Activated CD4-positive, alpha-beta T cell treated with anti-CD3 and anti-CD28 coated beads, Interleukin-2, amount 10 ng/mL, durations not matched to agents 7 days and 5 days (primary cell): ENCODE results near the gene ATP9B. TPM values are rescaled to one million over a fixed set of nuclear protein-coding genes. Genes with fewer than 3 reads are reported as not detected.

ENCODE experiments used
- CTCF ChIA-PET: fragments of 350-600 bp; sonication (Branson Sonifier 250); formaldehyde crosslinking; loops from one replicate; lab custom pipeline; 2021; ENCODE audit warnings: antibody characterized with exemption; lab: Charles Lee
- POLR2A ChIA-PET: fragments of 350-600 bp; sonication (Branson Sonifier 250); formaldehyde crosslinking; loops from one replicate; lab custom pipeline; 2021; ENCODE audit warnings: antibody characterized with exemption; lab: Charles Lee
- DNase-seq: peaks from one replicate; pipeline ENCODE4 v3.0.0-alpha.2; 2020
- H3K27ac Mint-ChIP-seq: one replicate; pipeline ENCODE4 v1.8.0; 2021; ENCODE audit warnings: mild to moderate bottlenecking, moderate library complexity, mixed read lengths
- H3K27me3 Mint-ChIP-seq: one replicate; pipeline ENCODE4 v1.8.0; 2021; ENCODE audit warnings: mixed read lengths
- H3K36me3 Mint-ChIP-seq: one replicate; pipeline ENCODE4 v1.8.0; 2021; ENCODE audit warnings: low read depth, mixed read lengths
- H3K4me1 Mint-ChIP-seq: one replicate; pipeline ENCODE4 v1.8.0; 2021; ENCODE audit warnings: mixed read lengths
- H3K4me3 Mint-ChIP-seq: one replicate; pipeline ENCODE4 v1.8.0; 2021; ENCODE audit warnings: mild to moderate bottlenecking, moderate library complexity, mixed read lengths
- H3K9me3 Mint-ChIP-seq: one replicate; pipeline ENCODE4 v1.8.0; 2021; ENCODE audit warnings: mixed read lengths
- total RNA-seq, 2 experiments: library from RNA; stranded (reverse); gene quantifications; one replicate each; pipeline ENCODE4 v1.2.3, GENCODE V29; 2021

Gene ATP9B
- total RNA-seq, 2 experiments from 2014 or later = 29.8 to 30.5 TPM

DNA sequence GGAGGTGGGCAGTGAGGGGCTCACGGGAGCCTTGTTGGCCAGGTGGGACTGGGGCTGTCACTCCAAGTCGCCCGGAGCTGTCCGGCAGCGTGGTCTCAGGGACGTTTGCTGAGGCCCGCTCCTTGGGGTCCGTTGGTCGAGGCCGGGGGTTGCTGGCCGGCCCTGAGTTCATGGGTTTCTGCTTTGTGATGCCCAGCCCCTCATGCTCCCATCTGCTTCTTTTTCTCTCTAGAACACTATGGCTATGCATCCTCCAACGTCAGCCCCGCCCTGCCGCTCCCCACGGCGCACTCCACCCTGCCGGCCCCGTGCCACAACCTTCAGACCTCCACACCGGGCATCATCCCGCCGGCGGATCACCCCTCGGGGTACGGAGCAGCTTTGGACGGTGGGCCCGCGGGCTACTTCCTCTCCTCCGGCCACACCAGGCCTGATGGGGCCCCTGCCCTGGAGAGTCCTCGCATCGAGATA lies 341.0 kb downstream of the ATP9B start:
- Mint-ChIP-seq H3K4me3 (no peak overlapping the region), H3K36me3 (peaks cover 44% of the 10 kb centered on the region), H3K4me1 (peaks cover 16% of the 10 kb centered on the region), H3K27me3 (no peaks in the 10 kb centered on the region), H3K27ac (no peak overlapping the region), H3K9me3 (no peaks in the 10 kb centered on the region)
- ChIA-PET CTCF (no interaction called here), POLR2A (no interaction called here)
- no peak for DNase-seq

DNA sequence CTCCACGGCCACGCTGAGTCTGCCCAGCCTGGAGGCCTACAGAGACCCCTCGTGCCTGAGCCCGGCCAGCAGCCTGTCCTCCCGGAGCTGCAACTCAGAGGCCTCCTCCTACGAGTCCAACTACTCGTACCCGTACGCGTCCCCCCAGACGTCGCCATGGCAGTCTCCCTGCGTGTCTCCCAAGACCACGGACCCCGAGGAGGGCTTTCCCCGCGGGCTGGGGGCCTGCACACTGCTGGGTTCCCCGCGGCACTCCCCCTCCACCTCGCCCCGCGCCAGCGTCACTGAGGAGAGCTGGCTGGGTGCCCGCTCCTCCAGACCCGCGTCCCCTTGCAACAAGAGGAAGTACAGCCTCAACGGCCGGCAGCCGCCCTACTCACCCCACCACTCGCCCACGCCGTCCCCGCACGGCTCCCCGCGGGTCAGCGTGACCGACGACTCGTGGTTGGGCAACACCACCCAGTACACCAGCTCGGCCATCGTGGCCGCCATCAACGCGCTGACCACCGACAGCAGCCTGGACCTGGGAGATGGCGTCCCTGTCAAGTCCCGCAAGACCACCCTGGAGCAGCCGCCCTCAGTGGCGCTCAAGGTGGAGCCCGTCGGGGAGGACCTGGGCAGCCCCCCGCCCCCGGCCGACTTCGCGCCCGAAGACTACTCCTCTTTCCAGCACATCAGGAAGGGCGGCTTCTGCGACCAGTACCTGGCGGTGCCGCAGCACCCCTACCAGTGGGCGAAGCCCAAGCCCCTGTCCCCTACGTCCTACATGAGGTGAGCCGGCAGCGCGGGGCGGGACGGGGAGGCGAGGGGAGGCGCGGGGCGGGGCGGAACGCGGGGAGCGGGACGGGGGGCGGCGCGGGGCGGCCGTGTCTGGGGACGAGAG lies 341.8 kb downstream of the ATP9B start:
- DNase-seq = no peak
- peaks cover 41% of the 10 kb centered on the region for H3K36me3 Mint-ChIP-seq
- H3K9me3 Mint-ChIP-seq = no peaks in the 10 kb centered on the region
- H3K27ac Mint-ChIP-seq = no peak overlapping the region
- no peaks in the 10 kb centered on the region for H3K27me3 Mint-ChIP-seq
- ChIA-PET CTCF (no interaction called here), POLR2A (no interaction called here)
- peaks cover 10% of the 10 kb centered on the region for H3K4me1 Mint-ChIP-seq
- no peak overlapping the region for H3K4me3 Mint-ChIP-seq

DNA sequence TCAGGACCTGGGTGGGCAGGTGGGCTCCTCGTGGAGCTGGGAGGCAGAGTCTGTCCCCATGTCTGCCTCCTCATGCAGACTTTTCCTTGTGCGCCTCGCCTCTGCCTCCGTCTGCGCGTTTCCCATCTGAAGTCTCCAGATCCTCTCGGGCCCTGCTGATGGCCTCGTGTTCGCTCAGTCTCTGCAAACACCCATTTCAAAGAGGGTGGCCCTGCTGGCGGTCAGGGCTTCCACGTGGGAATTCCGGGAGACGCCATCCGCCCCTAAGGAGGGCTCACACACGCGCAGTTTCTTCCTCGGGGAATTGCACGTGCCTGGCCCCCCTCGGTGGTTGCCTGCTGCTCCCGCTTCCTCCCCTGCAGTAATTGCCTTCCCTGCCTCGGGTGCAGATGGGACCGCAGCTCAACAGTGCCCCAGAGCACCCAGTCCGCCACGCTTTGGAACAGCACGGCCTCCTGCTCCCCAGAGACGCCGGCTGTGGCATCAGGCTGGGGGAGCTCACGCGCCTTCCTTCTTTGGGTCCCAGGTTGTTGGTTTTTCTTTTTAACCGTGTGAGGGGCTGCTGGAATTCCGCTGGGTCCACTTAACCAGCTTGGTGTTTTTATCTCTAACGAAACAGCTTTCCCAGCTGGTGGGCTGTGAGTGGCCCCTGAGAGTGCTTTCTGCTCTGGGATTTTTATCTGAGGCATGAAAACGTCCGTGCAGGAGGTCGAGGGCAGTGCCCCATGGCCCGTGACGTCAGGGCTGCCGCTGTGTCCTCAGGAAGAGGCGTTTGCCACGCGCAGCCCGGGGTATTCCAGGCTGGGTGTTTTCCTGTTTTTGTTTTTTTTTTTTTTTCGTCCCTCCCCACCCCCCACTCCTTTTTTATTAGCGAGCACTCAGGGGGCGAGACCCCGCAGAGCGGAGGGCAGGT lies 342.7 kb downstream of the ATP9B start:
- Mint-ChIP-seq H3K36me3 (peaks cover 34% of the 10 kb centered on the region), H3K4me3 (no peak overlapping the region), H3K27ac (no peak overlapping the region), H3K9me3 (no peaks in the 10 kb centered on the region), H3K27me3 (no peaks in the 10 kb centered on the region), H3K4me1 (peaks cover 5% of the 10 kb centered on the region)
- CTCF ChIA-PET = no interaction called here
- POLR2A ChIA-PET = no interaction called here
- no peak for DNase-seq

DNA sequence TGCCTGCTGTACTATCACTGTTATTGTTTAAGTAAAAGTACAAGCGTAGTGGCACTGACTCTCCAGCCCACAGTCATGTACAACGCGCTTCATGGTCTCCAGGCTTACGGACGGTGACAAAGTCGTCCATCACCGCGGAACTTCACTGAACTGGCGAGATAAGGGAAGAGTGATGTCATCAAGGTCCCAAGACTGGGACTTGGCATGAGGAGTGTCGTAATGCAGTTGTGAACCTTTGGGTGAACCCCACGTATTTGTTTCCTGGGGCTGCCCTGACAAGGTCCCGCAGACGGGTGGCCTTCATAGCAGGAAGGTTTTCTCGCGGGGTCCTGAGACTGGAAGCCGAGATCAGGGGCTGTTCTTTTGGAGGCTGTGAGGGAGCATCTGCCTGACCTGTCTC lies 343.8 kb downstream of the ATP9B start:
- POLR2A ChIA-PET = no interaction called here
- Mint-ChIP-seq H3K36me3 (peaks cover 32% of the 10 kb centered on the region), H3K9me3 (no peaks in the 10 kb centered on the region), H3K27ac (no peak overlapping the region), H3K27me3 (no peaks in the 10 kb centered on the region), H3K4me1 (peaks cover 2% of the 10 kb centered on the region), H3K4me3 (no peak overlapping the region)
- CTCF ChIA-PET = no interaction called here
- DNase-seq = no peak

DNA sequence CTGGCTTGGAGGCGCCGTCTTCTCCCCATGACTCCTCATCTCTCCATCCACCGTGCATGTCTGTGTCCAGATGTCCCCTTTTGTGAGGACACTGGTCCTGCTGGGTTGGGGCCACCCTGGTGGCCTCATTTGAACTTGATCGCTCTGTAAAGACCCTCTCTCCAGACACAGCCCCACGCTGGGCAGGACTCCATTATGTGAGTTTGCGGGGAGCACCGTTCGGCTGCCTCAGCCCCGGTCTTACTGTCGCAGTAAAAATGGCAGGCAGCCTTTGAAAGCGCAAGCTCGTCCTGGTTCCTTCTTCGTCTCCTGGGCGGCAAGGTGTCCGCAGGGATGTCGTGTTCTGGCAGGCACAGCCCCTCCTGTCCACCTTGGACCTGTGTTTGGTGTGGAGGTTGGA lies 344.2 kb downstream of the ATP9B start:
- ChIA-PET CTCF (interaction anchor here (1.1 kb wide), 1 partner anchor 9 kb away, joined by 3 read pairs; no protein-coding TSS in a partner anchor), POLR2A (no interaction called here)
- no peaks in the 10 kb centered on the region for H3K27me3 Mint-ChIP-seq
- no peaks in the 10 kb centered on the region for H3K9me3 Mint-ChIP-seq
- no peak overlapping the region for H3K4me3 Mint-ChIP-seq
- no peak overlapping the region for H3K27ac Mint-ChIP-seq
- DNase-seq = no peak
- H3K4me1 Mint-ChIP-seq = peaks cover 2% of the 10 kb centered on the region
- H3K36me3 Mint-ChIP-seq = peaks cover 32% of the 10 kb centered on the region

DNA sequence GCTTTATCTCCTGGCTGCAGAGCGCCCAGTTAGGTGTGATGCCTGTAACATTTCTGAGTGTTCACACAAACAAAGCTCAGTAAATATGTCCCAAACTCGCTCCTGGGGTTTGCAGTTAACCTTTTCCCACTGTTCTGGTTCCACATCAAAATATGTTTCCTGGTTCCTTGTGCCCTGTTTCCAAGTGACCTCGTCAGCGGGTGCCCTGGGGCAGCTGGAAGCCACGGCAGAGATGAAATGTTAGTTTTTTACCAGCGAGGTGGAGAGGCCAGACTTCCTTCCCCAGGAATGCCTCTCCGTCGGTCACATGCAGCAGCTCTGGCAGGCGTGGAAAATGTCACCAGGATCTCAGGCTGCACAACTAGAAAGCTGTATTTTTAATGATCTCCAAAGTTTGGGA lies 344.7 kb downstream of the ATP9B start:
- POLR2A ChIA-PET = no interaction called here
- H3K9me3 Mint-ChIP-seq = no peaks in the 10 kb centered on the region
- no peak for DNase-seq
- peaks cover 32% of the 10 kb centered on the region for H3K36me3 Mint-ChIP-seq
- no peak overlapping the region for H3K27ac Mint-ChIP-seq
- peaks cover 2% of the 10 kb centered on the region for H3K4me1 Mint-ChIP-seq
- H3K4me3 Mint-ChIP-seq = no peak overlapping the region
- H3K27me3 Mint-ChIP-seq = no peaks in the 10 kb centered on the region
- CTCF ChIA-PET = interaction anchor here (0.9 to 1.1 kb wide), 2 partner anchors 9 to 12 kb away, joined by 3 read pairs; no protein-coding TSS in a partner anchor

DNA sequence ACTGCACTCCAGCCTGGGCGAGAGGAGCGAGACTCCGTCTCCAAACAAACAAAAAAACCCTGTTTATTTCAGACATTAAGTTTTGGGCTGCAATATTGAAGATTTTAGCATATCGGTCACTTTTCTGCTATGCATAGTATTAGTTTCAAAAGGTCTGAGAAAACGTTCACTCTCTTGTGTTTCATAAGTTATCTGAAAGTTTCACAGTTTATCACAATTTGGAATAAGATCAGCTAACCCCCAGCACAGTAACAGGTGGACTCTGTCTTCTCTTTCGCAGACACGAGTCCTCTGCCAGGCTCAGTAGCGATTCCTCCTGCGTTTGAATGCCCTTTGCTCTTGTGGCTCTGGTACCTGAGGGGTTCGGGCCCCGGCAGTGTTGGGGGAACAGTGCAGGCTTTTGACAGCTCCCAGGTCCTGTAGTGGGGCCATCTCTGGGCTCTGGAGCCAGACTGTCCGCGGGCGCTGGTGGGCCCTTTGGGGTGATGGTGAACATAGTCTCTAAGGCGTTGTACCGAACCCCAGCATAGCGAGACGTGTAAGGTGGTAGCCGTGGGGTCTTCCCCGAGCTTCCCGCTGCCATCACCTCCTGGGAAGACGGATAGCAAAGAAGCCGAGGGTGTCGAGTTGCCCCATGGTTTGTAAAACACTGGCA lies 347.0 kb downstream of the ATP9B start:
- Mint-ChIP-seq H3K9me3 (no peaks in the 10 kb centered on the region), H3K27me3 (no peaks in the 10 kb centered on the region), H3K4me3 (no peak overlapping the region), H3K36me3 (peaks cover 27% of the 10 kb centered on the region), H3K4me1 (peaks cover 2% of the 10 kb centered on the region), H3K27ac (no peak overlapping the region)
- POLR2A ChIA-PET = no interaction called here
- DNase-seq = no peak
- CTCF ChIA-PET = no interaction called here

DNA sequence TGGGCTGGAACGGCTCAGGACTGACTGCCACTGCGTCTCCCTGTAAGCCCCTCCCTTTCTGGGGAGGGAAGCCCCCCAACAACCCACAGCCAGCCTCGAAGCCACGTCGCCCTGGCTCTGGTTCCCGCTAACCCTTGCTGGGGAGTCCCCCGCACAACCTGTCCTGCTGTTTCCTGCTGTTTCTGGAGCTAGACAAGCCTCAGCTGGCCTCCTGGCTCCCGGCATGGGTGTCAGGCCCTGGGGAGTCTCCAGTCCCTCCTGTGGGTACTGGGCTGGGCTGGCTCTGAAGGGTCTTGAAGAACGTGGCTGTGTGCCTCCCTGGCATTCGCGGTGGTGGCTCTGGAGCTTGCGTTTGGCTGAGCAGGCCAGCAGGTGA lies 347.5 kb downstream of the ATP9B start:
- peaks cover 27% of the 10 kb centered on the region for H3K36me3 Mint-ChIP-seq
- POLR2A ChIA-PET = no interaction called here
- no peaks in the 10 kb centered on the region for H3K27me3 Mint-ChIP-seq
- no peak for DNase-seq
- H3K4me1 Mint-ChIP-seq = peaks cover 2% of the 10 kb centered on the region
- H3K9me3 Mint-ChIP-seq = no peaks in the 10 kb centered on the region
- no peak overlapping the region for H3K4me3 Mint-ChIP-seq
- H3K27ac Mint-ChIP-seq = no peak overlapping the region
- CTCF ChIA-PET = no interaction called here

DNA sequence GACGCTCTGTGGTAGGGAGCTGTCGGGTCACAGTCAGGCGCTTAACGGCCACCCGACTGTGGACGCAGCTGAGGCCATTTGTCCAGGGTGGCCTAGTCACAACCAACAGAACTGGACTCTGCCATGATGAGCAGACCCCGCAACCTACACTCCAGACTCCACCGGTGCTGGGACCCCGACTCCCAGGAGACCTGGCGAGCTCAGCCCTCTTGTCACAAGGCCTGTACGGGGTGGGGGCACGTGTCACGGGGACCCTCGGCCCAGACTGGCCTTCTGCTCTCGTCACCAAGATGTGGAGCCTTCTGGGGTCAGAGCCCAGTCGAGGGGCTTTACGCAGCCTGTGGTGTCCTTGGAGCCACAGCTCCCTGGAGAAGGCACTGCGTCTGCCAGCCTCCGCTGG lies 349.0 kb downstream of the ATP9B start:
- Mint-ChIP-seq H3K4me1 (no peaks in the 10 kb centered on the region), H3K4me3 (no peak overlapping the region), H3K27ac (no peak overlapping the region), H3K27me3 (no peaks in the 10 kb centered on the region), H3K9me3 (no peaks in the 10 kb centered on the region), H3K36me3 (peaks cover 17% of the 10 kb centered on the region)
- no peak for DNase-seq
- ChIA-PET CTCF (interaction anchor here (1.0 kb wide), 1 partner anchor 13 kb away, joined by 5 read pairs; no protein-coding TSS in a partner anchor), POLR2A (no interaction called here)

DNA sequence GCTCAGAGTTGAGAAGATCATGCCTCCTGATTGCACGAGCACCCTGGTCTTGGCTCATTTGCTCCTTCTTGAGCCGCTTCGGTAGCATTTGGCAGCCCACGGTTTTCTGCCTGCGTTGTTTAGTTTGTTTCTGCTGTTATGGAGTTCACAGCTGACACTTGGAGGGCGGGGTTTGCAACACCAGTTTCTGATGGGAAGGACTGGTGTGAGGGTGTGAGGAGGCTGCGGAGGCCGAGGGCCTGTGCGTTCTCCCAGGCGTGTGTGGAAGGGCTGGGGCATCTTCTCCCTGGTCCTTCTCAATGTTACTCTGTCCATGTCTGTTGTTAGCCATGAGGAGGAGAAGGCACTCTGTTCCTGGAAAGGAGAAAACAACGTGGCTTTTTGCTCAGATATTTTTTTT lies 349.4 kb downstream of the ATP9B start:
- H3K27ac Mint-ChIP-seq = no peak overlapping the region

DNA sequence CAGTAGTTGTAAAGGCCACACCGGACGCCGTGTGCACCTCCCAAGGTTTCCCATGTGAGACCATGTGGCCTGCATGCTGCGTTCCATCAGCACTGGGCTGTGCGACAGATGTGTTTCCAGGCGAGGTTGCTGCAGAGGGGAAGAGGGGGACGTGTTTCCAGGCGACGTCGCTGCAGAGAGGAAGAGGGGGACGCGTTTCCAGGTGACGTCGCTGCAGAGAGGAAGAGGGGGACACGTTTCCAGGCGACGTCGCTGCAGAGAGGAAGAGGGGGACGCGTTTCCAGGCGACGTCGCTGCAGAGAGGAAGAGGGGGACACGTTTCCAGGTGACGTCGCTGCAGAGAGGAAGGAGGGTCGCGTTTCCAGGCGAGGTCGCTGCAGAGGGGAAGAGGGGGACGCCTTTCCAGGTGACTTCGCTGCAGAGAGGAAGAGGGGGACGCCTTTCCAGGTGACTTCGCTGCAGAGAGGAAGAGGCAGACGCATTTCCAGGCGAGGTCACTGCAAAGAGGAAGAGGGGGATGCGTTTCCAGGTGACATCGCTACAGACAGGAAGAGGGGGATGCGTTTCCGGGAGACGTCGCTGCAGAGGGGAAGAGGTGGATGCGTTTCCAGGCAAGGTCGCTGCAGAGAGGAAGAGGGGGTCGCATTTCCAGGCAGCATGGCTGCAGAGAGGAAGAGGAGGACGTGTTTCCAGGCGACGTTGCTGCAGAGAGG lies 351.0 kb downstream of the ATP9B start:
- H3K27ac Mint-ChIP-seq = no peak overlapping the region
- H3K36me3 Mint-ChIP-seq = peaks cover 8% of the 10 kb centered on the region
- no peak for DNase-seq
- no peak overlapping the region for H3K4me3 Mint-ChIP-seq
- POLR2A ChIA-PET = no interaction called here
- H3K27me3 Mint-ChIP-seq = no peaks in the 10 kb centered on the region
- CTCF ChIA-PET = no interaction called here
- H3K4me1 Mint-ChIP-seq = peaks cover 8% of the 10 kb centered on the region
- no peaks in the 10 kb centered on the region for H3K9me3 Mint-ChIP-seq

More for the DNA sequence above, 349.4 kb downstream of the ATP9B start:
- Mint-ChIP-seq H3K36me3 (peaks cover 13% of the 10 kb centered on the region), H3K9me3 (no peaks in the 10 kb centered on the region), H3K4me1 (no peaks in the 10 kb centered on the region), H3K4me3 (no peak overlapping the region), H3K27me3 (no peaks in the 10 kb centered on the region)
- no peak for DNase-seq
- ChIA-PET CTCF (interaction anchor here (1.0 kb wide), 1 partner anchor 13 kb away, joined by 5 read pairs; no protein-coding TSS in a partner anchor), POLR2A (no interaction called here)

DNA sequence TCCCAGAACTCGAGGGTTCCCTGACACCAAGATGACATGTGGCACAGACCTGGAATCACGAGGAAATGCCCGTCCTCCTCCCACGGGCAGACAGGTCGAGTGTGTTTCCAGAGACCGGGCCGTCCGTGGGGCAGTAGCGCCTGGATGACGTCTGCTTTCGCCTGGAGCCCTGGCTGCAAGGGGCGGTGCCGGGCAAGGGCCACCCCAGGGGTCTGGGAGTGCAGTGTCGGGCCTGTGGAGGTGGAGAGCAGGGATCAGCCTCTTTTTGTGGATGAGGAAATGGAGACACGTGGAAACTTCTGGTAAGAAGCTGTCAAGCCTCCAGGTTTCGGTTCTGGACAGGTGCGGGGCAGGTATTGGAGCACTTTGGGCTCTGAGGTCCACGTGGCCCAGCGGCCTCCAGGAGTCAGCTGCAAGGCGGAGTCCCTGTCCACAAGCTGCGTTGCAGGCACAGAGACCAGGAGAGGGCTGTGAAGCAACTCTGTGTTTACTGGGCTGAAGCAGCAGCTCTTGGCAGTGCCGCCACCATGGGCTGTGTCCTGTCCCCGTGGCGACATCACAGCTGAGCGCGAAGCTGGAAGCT lies 352.2 kb downstream of the ATP9B start:
- Mint-ChIP-seq H3K9me3 (no peaks in the 10 kb centered on the region), H3K36me3 (peaks cover 8% of the 10 kb centered on the region), H3K4me1 (peaks cover 13% of the 10 kb centered on the region), H3K27me3 (no peaks in the 10 kb centered on the region), H3K4me3 (no peak overlapping the region), H3K27ac (no peak overlapping the region)
- ChIA-PET CTCF (interaction anchor here (0.5 to 1.1 kb wide), 3 partner anchors 15 to 109 kb away, joined by 3 to 5 read pairs (median 3); no protein-coding TSS in a partner anchor), POLR2A (no interaction called here)
- no peak for DNase-seq
